ENCODE measurements around the gene SHB. TPM values are rescaled to one million over a fixed set of nuclear protein-coding genes. Genes with fewer than 3 reads are reported as not detected.

Gene SHB
- total RNA-seq, 1 experiment from 2014 or later, result 7.6 TPM

DNA sequence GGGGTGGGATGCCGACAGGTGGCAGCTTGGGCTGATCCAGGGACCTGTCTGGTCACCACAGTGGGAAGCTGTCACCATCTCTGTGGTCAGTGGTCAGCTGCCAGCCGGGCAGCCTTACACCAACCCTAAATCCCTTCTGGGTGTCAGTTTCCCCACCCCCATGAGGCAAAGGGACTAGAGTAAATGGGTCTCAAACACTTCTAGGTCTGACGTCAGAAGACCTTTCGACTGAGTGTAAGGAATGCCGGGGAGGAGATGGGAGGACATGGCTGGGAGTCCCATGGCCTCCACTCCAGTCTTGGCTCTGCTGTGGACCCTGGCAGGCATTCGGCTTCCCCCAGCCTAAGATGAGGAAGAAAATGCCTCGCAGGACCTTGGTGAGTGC, 124.8 kb downstream of the SHB start:
- Mint-ChIP-seq H3K4me1 (ENCODE audit: low read depth, unreplicated experiment) (peaks cover 12% of the 10 kb centered on the region), H3K27me3 (ENCODE audit: unreplicated experiment) (no peaks in the 10 kb centered on the region), H3K4me3 (ENCODE audit: low read depth, unreplicated experiment) (no peak overlapping the region), H3K36me3 (ENCODE audit: insufficient read depth, unreplicated experiment) (peaks cover 11% of the 10 kb centered on the region), H3K9me3 (ENCODE audit: low read depth, unreplicated experiment) (no peaks in the 10 kb centered on the region), H3K27ac (ENCODE audit: unreplicated experiment) (no peak overlapping the region)
- BruUV-seq (replicated peaks), result no TSS peak
- CTCF ChIA-PET, result no interaction called here
- TF ChIP-seq CTCF (IDR thresholded peaks at IDR 0.05; ENCODE audit: unreplicated experiment), result no peak
- intact Hi-C loops (cut with micrococcal nuclease; ENCODE audit: unreplicated experiment), result no loop called here
- no peak for DNase-seq

- intact Hi-C loops (cut with micrococcal nuclease; ENCODE audit: unreplicated experiment), result no loop called here
- BruUV-seq (replicated peaks), result no TSS peak
- H3K36me3 Mint-ChIP-seq (ENCODE audit: insufficient read depth, unreplicated experiment), result peaks cover 9% of the 10 kb centered on the region
Observed at GRCh38 chr9:37943345-37944265, 125.4 kb downstream of the SHB start.

GRCh38 chr9:37942621-37943344, 126.2 kb downstream of the SHB start:
- no peaks in the 10 kb centered on the region for H3K27me3 Mint-ChIP-seq (ENCODE audit: unreplicated experiment)
- H3K4me1 Mint-ChIP-seq (ENCODE audit: low read depth, unreplicated experiment), result peaks cover 12% of the 10 kb centered on the region
- CTCF ChIA-PET, result no interaction called here
- no peak for TF ChIP-seq CTCF (IDR thresholded peaks at IDR 0.05; ENCODE audit: unreplicated experiment)
- BruUV-seq (replicated peaks), result no TSS peak
- H3K4me3 Mint-ChIP-seq (ENCODE audit: low read depth, unreplicated experiment), result no peak overlapping the region
- no peaks in the 10 kb centered on the region for H3K9me3 Mint-ChIP-seq (ENCODE audit: low read depth, unreplicated experiment)
- peaks cover 9% of the 10 kb centered on the region for H3K36me3 Mint-ChIP-seq (ENCODE audit: insufficient read depth, unreplicated experiment)
- H3K27ac Mint-ChIP-seq (ENCODE audit: unreplicated experiment), result no peak overlapping the region
- intact Hi-C loops (cut with micrococcal nuclease; ENCODE audit: unreplicated experiment), result no loop called here
- no peak for DNase-seq

More at GRCh38 chr9:37943345-37944265, 125.4 kb downstream of the SHB start:
- no peaks in the 10 kb centered on the region for H3K9me3 Mint-ChIP-seq (ENCODE audit: low read depth, unreplicated experiment)
- CTCF ChIA-PET, result no interaction called here
- no peak overlapping the region for H3K4me3 Mint-ChIP-seq (ENCODE audit: low read depth, unreplicated experiment)
- peaks cover 12% of the 10 kb centered on the region for H3K4me1 Mint-ChIP-seq (ENCODE audit: low read depth, unreplicated experiment)
- no peak for DNase-seq
- no peaks in the 10 kb centered on the region for H3K27me3 Mint-ChIP-seq (ENCODE audit: unreplicated experiment)
- peak overlapping the region; percentile 72 for H3K27ac Mint-ChIP-seq (ENCODE audit: unreplicated experiment)
- TF ChIP-seq CTCF (IDR thresholded peaks at IDR 0.05; ENCODE audit: unreplicated experiment), result no peak

DNA sequence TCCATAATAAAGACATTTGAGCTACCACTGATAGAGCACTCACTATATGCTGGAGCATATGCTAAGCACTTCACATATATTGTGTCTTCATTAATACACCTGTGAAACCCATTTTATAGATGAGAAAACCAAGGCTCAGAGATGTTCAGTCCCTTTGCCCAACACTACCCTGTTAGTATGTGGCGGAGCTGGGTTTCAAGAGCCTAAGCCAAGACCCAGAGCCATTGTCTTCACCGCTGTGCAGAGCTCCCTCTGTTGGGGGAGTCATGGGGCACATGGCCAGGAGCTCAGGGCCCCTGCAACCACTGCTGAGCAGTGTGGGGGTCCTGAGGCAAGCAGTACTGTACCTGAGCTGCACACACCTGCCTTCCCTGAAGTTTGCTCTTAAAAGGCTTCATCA, 127.8 kb downstream of the SHB start:
- intact Hi-C loops (cut with micrococcal nuclease; ENCODE audit: unreplicated experiment), result no loop called here
- CTCF ChIA-PET, result no interaction called here
- Mint-ChIP-seq H3K36me3 (ENCODE audit: insufficient read depth, unreplicated experiment) (peaks cover 4% of the 10 kb centered on the region), H3K4me1 (ENCODE audit: low read depth, unreplicated experiment) (peaks cover 12% of the 10 kb centered on the region), H3K27me3 (ENCODE audit: unreplicated experiment) (no peaks in the 10 kb centered on the region), H3K27ac (ENCODE audit: unreplicated experiment) (no peak overlapping the region), H3K4me3 (ENCODE audit: low read depth, unreplicated experiment) (no peak overlapping the region), H3K9me3 (ENCODE audit: low read depth, unreplicated experiment) (no peaks in the 10 kb centered on the region)
- no peak for TF ChIP-seq CTCF (IDR thresholded peaks at IDR 0.05; ENCODE audit: unreplicated experiment)
- BruUV-seq (replicated peaks), result no TSS peak
- DNase-seq, result no peak
